HL-60/S4 (cell line): Measurements from ENCODE around the gene TAPBPL.
"Not testable (repeated sequence)": the region's sequence is repeated elsewhere in the genome, so short reads cannot be mapped to it uniquely, and the experiment has no call there.

ENCODE experiments used
- in situ Hi-C: fragments of 300-500 bp; cut with MboI; formaldehyde crosslinking; loops from 2 replicates; pipeline ENCODE4 v1.14.3; 2022; ENCODE audit warnings: low sequenced_read_pairs

Gene TAPBPL

GRCh38 chr12:6462234-6462995 lies 10.6 kb downstream of the TAPBPL start:
- in situ Hi-C loops = loop anchor here (5.0 kb wide), 1 partner anchor 40 kb away; no protein-coding TSS in a partner anchor

- in situ Hi-C loops = loop anchor here (5.0 kb wide), 1 partner anchor 41 kb away; no protein-coding TSS in a partner anchor
Measured at GRCh38 chr12:6463216-6463615, 11.4 kb downstream of the TAPBPL start.

GRCh38 chr12:6463858-6464257 lies 12.0 kb downstream of the TAPBPL start:
- in situ Hi-C loops = loop anchor here (5.0 kb wide), 1 partner anchor 42 kb away; no protein-coding TSS in a partner anchor

GRCh38 chr12:6464531-6464930 lies 12.7 kb downstream of the TAPBPL start:
- in situ Hi-C loops = loop anchor here (5.0 kb wide), 1 partner anchor 42 kb away; no protein-coding TSS in a partner anchor

DNA sequence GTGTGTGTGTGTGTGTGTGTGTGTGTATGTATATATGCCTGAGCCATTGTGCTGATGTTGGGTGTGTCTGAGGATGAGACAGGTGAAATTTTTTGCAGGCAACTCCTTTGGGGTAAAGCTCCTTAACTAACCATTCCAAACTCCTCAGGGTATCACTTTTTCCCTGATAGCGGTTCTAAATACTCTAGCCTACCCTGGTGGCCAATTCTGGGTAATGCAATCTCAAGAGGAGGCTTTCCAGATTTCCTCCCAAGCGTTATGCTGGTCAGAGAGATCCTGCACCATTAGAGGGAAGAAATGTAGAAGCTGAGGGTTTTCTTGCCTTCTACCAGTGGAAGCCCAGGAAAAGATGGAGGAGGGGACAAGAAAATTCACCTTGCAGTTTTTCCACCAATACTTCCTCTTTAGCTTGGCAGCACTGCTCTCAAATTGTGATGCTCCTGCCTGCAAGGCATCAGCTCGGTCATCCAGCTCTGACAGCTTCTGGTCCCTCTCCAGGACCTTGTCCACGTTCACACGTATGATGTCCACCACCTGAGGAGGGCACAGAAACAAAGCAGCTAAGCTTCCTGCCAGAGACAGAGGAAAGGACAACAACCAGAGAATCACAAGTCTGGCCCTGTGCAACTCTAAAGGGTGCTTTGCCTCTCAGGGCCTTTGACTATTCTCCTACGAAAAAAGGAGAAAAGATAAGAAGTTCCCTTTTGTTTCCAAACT lies 13.8 kb downstream of the TAPBPL start:
- in situ Hi-C loops = no loop called here

GRCh38 chr12:6466184-6466573 lies 14.3 kb downstream of the TAPBPL start:
- in situ Hi-C loops = no loop called here

DNA sequence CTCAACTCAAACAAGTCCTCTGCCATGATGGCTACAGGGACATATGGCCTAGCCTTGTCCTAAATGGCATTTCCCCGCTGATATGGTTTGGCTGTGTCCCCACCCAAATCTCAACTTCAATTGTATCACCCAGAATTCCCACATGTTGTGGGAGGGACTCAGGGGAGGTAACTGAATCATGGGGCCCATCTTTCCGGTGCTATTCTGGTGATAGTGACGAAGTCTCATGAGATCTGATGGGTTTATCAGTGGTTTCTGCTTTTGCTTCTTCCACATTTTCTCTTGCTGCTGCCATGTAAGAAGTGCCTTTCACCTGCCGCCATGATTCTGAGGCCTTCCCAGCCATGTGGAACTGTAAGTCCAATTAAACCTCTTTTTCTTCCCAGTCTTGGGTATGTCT lies 14.9 kb downstream of the TAPBPL start:
- in situ Hi-C loops = not testable (repeated sequence)

- in situ Hi-C loops = not testable (repeated sequence)
Measured at GRCh38 chr12:6467571-6468282, 15.9 kb downstream of the TAPBPL start.

GRCh38 chr12:6468283-6468575 lies 16.4 kb downstream of the TAPBPL start:
- in situ Hi-C loops = no loop called here

DNA sequence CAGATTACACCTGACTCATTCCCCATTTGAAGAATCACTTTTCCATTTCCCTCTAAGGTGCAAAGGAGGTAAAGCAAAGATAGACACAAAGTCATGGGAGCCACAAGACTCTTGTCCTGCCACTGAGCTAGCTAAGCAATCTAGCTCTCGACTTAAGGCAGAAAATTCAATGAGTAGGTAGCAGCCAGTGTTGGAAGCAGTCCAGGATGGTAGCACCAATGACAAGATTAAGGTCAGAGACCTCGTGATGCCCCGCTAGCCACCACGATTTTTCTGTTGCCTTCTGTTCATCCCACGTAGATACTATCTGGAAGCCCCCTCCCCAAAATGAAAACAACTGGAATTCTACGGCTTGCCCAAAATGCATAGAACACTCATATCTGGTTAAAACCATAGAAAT lies 17.2 kb downstream of the TAPBPL start:
- in situ Hi-C loops = no loop called here

DNA sequence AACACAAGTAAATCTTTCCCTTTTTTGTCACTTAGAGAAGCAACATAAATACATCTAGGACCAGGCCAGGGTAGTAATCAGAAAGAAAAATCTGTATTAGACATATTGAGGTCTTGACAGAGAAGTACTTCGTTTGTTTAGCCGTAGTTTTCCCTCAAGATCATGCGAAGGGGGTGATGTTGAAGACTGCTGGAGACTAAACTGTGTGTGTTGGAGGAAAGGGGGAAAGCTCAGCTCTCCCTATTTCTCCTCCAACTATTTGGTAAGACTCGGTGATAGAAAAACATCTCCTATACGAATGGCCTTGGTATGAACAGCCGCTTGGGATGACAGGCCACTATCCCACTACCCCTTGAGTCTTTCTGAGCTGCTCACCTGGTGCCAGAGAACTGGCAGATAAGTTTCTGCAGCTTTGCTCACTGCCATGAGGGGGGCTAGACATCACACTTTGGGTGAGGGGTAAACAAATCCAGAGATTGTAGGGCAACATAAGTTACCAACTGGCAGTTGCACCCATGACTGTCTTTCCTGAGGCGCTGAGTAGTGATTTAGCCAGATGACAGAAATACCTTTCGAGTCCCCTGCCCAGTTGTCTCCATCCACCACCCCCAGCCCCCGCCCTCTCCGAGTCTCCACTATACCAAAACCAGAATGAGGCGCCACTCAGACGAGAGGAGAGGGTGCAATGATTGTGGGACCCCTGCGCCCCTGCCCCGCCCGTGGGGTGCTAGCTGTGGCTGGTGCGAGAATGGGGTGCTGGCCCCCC lies 17.9 kb downstream of the TAPBPL start:
- in situ Hi-C loops = no loop called here

DNA sequence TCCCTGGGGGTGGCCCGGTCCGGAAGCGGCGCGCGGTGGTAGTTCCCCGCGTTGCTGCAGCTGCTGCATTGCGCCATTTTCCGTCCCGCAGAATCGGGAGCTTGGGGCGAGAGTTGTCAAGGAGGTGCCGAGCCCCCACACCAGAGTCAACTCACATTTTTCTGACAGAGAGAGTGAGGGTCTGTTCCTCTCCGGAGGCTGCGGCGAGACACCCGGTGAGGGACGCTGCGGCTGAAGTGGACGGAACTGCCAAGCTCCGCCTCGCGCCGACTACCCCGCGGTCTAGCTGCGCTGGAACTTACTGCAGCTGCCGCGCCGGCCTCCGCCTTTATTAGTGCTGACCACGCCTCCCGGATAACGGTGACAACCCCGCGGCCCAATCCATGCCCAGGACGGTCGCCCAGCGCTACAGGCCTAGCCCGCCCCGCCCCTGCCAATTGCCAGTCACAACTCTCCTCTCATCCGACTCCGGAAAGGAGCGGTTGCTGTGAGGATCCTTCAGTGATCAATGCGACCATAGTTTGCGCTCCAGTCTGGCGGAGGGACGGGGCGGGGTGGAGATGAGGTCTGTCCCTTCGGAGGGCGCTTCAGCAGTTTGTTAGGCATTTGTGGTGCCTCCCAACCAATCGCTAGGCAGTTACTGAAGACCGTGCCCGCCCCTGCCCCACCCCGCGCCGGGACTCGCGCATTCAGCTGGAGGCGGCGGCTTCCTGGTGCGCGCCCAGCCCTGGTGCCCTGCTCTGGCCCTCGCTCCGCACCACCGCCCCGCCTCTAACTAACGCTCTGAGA lies 18.7 kb downstream of the TAPBPL start, which contains the start of gene VAMP1:
TSS of gene VAMP1 (minus strand) at position 303 of the 789 bp plus-strand sequence. CDS start at position 157, 146 bp downstream.
- in situ Hi-C loops = no loop called here

GRCh38 chr12:6471989-6472360 lies 20.1 kb downstream of the TAPBPL start:
- in situ Hi-C loops = no loop called here

- in situ Hi-C loops = no loop called here
Measured at GRCh38 chr12:6472491-6472890, 20.6 kb downstream of the TAPBPL start.

DNA sequence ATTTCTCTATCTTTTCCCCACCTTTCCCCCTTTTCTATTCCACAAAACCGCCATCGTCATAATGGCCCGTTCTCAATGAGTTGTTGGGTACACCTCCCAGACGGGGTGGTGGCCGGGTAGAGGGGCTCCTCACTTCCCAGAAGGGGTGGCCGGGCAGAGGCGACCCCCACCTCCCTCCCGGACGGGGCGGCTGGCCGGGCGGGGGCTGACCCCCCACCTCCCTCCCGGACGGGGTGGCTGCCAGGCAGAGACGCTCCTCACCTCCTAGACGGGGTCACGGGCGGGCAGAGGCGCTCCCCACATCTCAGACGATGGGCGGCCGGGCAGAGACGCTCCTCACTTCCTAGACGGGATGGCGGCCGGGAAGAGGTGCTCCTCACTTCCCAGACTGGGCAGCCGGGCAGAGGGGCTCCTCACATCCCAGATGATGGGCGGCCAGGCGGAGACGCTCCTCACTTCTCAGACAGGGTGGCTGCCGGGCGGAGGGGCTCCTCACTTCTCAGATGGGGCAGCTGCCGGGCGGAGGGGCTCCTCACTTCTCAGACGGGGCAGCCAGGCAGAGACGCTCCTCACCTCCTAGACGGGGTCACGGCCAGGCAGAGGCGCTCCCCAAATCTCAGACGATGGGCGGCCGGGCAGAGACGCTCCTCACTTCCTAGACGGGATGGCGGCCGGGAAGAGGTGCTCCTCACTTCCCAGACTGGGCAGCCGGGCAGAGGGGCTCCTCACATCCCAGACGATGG lies 23.6 kb downstream of the TAPBPL start:
- in situ Hi-C loops = not testable (repeated sequence)

GRCh38 chr12:6476489-6476888 lies 24.6 kb downstream of the TAPBPL start:
- in situ Hi-C loops = no loop called here

- in situ Hi-C loops = not testable (repeated sequence)
Measured at GRCh38 chr12:6477601-6478377, 25.9 kb downstream of the TAPBPL start.

DNA sequence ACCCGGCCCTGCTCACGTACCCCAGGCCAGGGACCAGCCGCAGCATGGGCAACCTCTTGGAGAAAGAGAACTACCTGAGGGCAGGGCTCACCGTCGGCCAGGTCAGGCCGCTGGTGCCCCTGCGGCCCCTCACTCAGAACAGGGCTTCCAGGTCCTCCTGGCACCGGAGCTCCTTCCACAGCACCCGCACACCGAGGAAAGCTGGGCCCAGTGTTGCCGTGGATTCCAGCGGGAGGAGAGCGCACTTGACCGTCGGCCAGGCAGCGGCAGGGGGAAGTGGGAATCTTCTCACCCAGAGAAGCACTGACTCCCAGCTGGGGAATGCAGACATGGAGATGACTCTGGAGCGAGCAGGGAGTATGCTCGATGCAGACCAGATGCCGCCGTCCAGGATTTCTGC lies 26.6 kb downstream of the TAPBPL start:
- in situ Hi-C loops = no loop called here

DNA sequence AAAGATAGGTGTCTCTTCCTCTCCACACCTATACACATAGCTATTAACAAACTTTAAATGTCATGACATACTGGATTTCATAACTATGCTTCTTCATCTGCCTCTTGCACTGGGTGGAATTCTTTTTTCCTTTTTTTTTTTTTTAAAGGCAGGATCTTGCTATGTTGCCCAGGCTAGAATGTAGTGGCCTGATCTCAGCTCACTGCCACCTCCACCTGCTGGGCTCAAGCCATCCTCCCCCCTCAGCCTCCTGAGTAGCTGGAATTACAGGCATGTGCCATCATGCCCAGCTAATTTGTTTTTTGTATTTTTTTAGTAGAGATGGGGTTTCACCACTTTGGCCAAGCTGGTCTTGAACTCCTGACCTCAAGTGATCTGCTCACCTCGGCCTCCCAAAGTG lies 36.4 kb downstream of the TAPBPL start:
- in situ Hi-C loops = no loop called here
